Suprapubic skin (tissue), 4 donors: ENCODE measurements around the gene STUM. TPM values are rescaled to one million over a fixed set of nuclear protein-coding genes. Genes with fewer than 3 reads are reported as not detected.
"Not testable (repeated sequence)": the region's sequence is repeated elsewhere in the genome, so short reads cannot be mapped to it uniquely, and the experiment has no call there.

Experiments
- DNase-seq, 2 donors: peaks; one replicate each; pipeline ENCODE4 v3.0.0-alpha.2; 2019; ENCODE audit warnings: low spot score in 2 of 2
- H3K27ac ChIP-seq: fragments of 200-600 bp; sonication (generic); one replicate; pipeline ENCODE4 v1.5.1; 2019
- H3K27me3 ChIP-seq: fragments of 200-600 bp; sonication (generic); one replicate; pipeline ENCODE4 v1.5.1; 2019
- H3K36me3 ChIP-seq: fragments of 200-600 bp; sonication (generic); one replicate; pipeline ENCODE4 v1.5.1; 2019
- H3K4me1 ChIP-seq: fragments of 200-600 bp; sonication (generic); one replicate; pipeline ENCODE4 v1.5.1; 2019
- H3K4me3 ChIP-seq: fragments of 200-600 bp; sonication (generic); one replicate; pipeline ENCODE4 v1.5.1; 2019; ENCODE audit warnings: mild to moderate bottlenecking
- H3K9me3 ChIP-seq: fragments of 200-600 bp; sonication (generic); one replicate; pipeline ENCODE4 v1.5.1; 2019
- CTCF ChIP-seq, 2 donors: fragments of 200-600 bp in 1 of 2; fragments of 450-650 bp in 1 of 2; sonication (generic) in 1 of 2; IDR thresholded peaks; one replicate each; pipeline ENCODE4 v1.5.1; 2016 to 2019; ENCODE audit warnings: antibody characterized with exemption in 2 of 2, mild to moderate bottlenecking in 1 of 2, moderate library complexity in 1 of 2
- EP300 ChIP-seq: sonication (generic); formaldehyde crosslinking; IDR thresholded peaks from one replicate; pipeline ENCODE4 v1.6.1; 2017; ENCODE audit warnings: antibody characterized with exemption
- POLR2A ChIP-seq, 2 donors: fragments of 450-650 bp; IDR thresholded peaks; one replicate each; pipeline ENCODE4 v1.6.1; 2017; ENCODE audit warnings: antibody characterized with exemption in 2 of 2, mild to moderate bottlenecking in 2 of 2, moderate library complexity in 2 of 2
- POLR2AphosphoS5 ChIP-seq, 3 donors: sonication (generic); formaldehyde crosslinking; IDR thresholded peaks; one replicate each; pipeline ENCODE4 v1.6.1; 2017; ENCODE audit warnings: antibody characterized with exemption in 3 of 3
- WGBS: methylation state at CpG from one replicate; pipeline ENCODE4 v1.1.5; 2018; 5-methylcytosine and 5-hydroxymethylcytosine counted together
- total RNA-seq, 4 donors: library from RNA; depleted of rRNA; stranded (reverse); fragments of >200 nt; gene quantifications; one replicate each; pipeline ENCODE4 v1.1.0, GENCODE V29; 2016

The STUM gene, protein sequence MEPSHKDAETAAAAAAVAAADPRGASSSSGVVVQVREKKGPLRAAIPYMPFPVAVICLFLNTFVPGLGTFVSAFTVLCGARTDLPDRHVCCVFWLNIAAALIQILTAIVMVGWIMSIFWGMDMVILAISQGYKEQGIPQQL
- total RNA-seq: 1 to 10 TPM; 1.6 to 5.9 (median 2.0) TPM

GRCh38 chr1:226548256-226549093 is at the start of gene STUM:
STUM (plus strand) TSS chr1:226548764; CDS start chr1:226548905, 141 bp downstream.
- TF ChIP-seq CTCF (IDR thresholded peaks at IDR 0.05) (no peak), POLR2AphosphoS5 (IDR thresholded peaks at IDR 0.05) (no peak), POLR2A (IDR thresholded peaks at IDR 0.05) (no peak), EP300 (no peak)
- Histone ChIP-seq H3K36me3 (no peaks in the 10 kb centered on the region), H3K4me3 (peak within 1 kb of the TSS; percentile 58), H3K9me3 (no peaks in the 10 kb centered on the region), H3K4me1 (peaks cover 35% of the 10 kb centered on the region), H3K27me3 (peaks cover 23% of the 10 kb centered on the region), H3K27ac (peak within 1 kb of the TSS; percentile 42)
- DNase-seq: no peak
- WGBS: 1% methylated on average over 56 of the region's 82 CpGs

DNA sequence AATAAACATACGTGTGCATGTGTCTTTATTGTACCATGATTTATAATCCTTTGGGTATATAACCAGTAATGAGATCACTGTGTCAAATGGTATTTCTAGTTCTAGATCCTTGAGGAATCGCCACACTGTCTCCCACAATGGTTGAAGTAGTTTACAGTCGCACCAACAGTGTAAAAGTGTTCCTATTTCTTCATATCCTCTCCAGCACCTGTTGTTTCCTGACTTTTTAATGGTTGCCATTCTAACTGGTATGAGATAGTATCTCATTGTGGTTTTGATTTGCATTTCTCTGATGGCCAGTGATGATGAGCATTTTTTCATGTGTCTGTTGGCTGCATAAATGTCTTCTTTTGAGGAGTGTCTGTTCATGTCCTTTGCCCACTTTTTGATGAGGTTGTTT is 48.9 kb upstream of the STUM start:
- not testable (repeated sequence) for H3K27me3 ChIP-seq, DNase-seq, H3K4me1 ChIP-seq, H3K4me3 ChIP-seq, H3K27ac ChIP-seq, H3K9me3 ChIP-seq, H3K36me3 ChIP-seq
- WGBS: 96% methylated on average over 3 of the region's 3 CpGs

GRCh38 chr1:226506021-226506420 is 42.5 kb upstream of the STUM start:
- no peaks in the 10 kb centered on the region for H3K9me3 ChIP-seq
- 58% methylated on average over 2 of the region's 2 CpGs for WGBS
- TF ChIP-seq CTCF (IDR thresholded peaks at IDR 0.05) (no peak), POLR2A (IDR thresholded peaks at IDR 0.05) (no peak), EP300 (no peak), POLR2AphosphoS5 (IDR thresholded peaks at IDR 0.05) (no peak)

GRCh38 chr1:226506921-226507320 is 41.6 kb upstream of the STUM start:
- Histone ChIP-seq H3K4me3 (no peak overlapping the region), H3K27me3 (peaks cover 21% of the 10 kb centered on the region), H3K4me1 (no peaks in the 10 kb centered on the region), H3K36me3 (no peaks in the 10 kb centered on the region), H3K27ac (no peak overlapping the region), H3K9me3 (no peaks in the 10 kb centered on the region)
- WGBS: 97% methylated on average over 5 of the region's 5 CpGs
- no peak for TF ChIP-seq POLR2A (IDR thresholded peaks at IDR 0.05)
- no peak for TF ChIP-seq POLR2AphosphoS5 (IDR thresholded peaks at IDR 0.05)
- no peak for TF ChIP-seq EP300
- TF ChIP-seq CTCF (IDR thresholded peaks at IDR 0.05): no peak
- DNase-seq: no peak

More at GRCh38 chr1:226506021-226506420, 42.5 kb upstream of the STUM start:
- Histone ChIP-seq H3K27me3 (peaks cover 21% of the 10 kb centered on the region), H3K4me1 (no peaks in the 10 kb centered on the region), H3K27ac (no peak overlapping the region), H3K4me3 (no peak overlapping the region), H3K36me3 (no peaks in the 10 kb centered on the region)
- no peak for DNase-seq

DNA sequence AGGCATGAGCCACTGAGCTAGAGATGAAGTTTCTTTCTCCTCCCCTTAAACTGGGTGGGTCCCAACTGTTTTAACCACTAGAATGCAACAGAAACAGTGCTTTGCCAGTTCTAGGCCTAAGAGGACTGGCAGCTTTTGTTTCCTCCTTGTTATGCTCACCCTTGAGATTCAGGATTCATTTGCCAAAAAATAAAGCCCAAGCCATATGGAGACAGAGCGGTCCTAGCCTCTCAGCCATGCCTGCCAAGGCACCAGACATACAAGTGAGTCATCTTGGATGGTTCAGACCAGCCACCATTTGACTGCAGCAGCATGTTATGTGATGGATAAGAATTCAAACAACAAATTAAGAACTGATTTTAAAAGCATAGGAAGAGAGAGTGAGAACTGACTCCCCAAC is 38.1 kb upstream of the STUM start:
- Histone ChIP-seq H3K36me3 (no peaks in the 10 kb centered on the region), H3K27ac (no peak overlapping the region), H3K27me3 (peaks cover 10% of the 10 kb centered on the region), H3K4me1 (no peaks in the 10 kb centered on the region), H3K9me3 (no peaks in the 10 kb centered on the region), H3K4me3 (no peak overlapping the region)
- TF ChIP-seq CTCF (IDR thresholded peaks at IDR 0.05) (no peak), EP300 (no peak), POLR2AphosphoS5 (IDR thresholded peaks at IDR 0.05) (no peak), POLR2A (IDR thresholded peaks at IDR 0.05) (no peak)
- no peak for DNase-seq
- 35% methylated on average over 1 of the region's 1 CpG for WGBS
